ENCODE measurements around the gene DDRGK1.

GRCh38 chr20:3209946-3210317 is 5.5 kb upstream of the DDRGK1 start:
- TF ChIP-seq CTCF (IDR thresholded peaks at IDR 0.05) (no peak), PHF8 (IDR thresholded peaks at IDR 0.05; ENCODE audit: borderline replicate concordance, low read depth) (no peak), SREBF2 (IDR thresholded peaks at IDR 0.05) (no peak), TP53 (CRISPR knock-in tag; IDR thresholded peaks at IDR 0.05) (no peak), CHD2 (IDR thresholded peaks at IDR 0.05; ENCODE audit: low read length, partially characterized antibody) (no peak), NPAS2 (CRISPR knock-in tag; IDR thresholded peaks at IDR 0.05; ENCODE audit: borderline replicate concordance) (no peak)
